Inferior parietal cortex (tissue), 1 donor: ENCODE data around the gene AOPEP.

Experiments
- DNase-seq: peaks from one replicate; pipeline ENCODE4 v3.0.0-alpha.2; 2016; ENCODE audit errors: extremely low spot score

Gene AOPEP

GRCh38 chr9:94726495-94727191, at the start of gene AOPEP:
Gene AOPEP, plus strand, starts transcription at chr9:94726699. Its CDS starts 33,085 bp downstream, at chr9:94759784.
- DNase-seq, result peak; percentile 94

GRCh38 chr9:94677929-94678328, 48.6 kb upstream of the AOPEP start:
- DNase-seq, result no peak

GRCh38 chr9:94679587-94679986, 46.9 kb upstream of the AOPEP start:
- no peak for DNase-seq

GRCh38 chr9:94680020-94680419, 46.5 kb upstream of the AOPEP start:
- no peak for DNase-seq

- no peak for DNase-seq
These were observed 45.9 kb upstream of the AOPEP start for GRCh38 chr9:94680621-94681020.

- peak; percentile 92 for DNase-seq
These were observed 45.0 kb upstream of the AOPEP start for GRCh38 chr9:94681508-94681907.

GRCh38 chr9:94685359-94685758, 41.1 kb upstream of the AOPEP start:
- no peak for DNase-seq

GRCh38 chr9:94687451-94687850, 39.0 kb upstream of the AOPEP start:
- no peak for DNase-seq

- no peak for DNase-seq
These were observed 36.2 kb upstream of the AOPEP start for GRCh38 chr9:94690344-94690743.

- no peak for DNase-seq
These were observed 33.9 kb upstream of the AOPEP start for GRCh38 chr9:94692601-94693000.

- DNase-seq, result no peak
These were observed 32.9 kb upstream of the AOPEP start for GRCh38 chr9:94693485-94694204.

GRCh38 chr9:94696545-94696944, 30.0 kb upstream of the AOPEP start:
- DNase-seq, result no peak

GRCh38 chr9:94697972-94698581, 28.4 kb upstream of the AOPEP start:
- no peak for DNase-seq

GRCh38 chr9:94699715-94700373, 26.7 kb upstream of the AOPEP start:
- no peak for DNase-seq

GRCh38 chr9:94700445-94700844, 26.1 kb upstream of the AOPEP start:
- DNase-seq, result no peak

- DNase-seq, result no peak
These were observed 22.9 kb upstream of the AOPEP start for GRCh38 chr9:94703488-94704140.

GRCh38 chr9:94705162-94705702, 21.3 kb upstream of the AOPEP start:
- DNase-seq, result no peak

- DNase-seq, result no peak
These were observed 19.6 kb upstream of the AOPEP start for GRCh38 chr9:94706922-94707321.

- no peak for DNase-seq
These were observed 12.9 kb upstream of the AOPEP start for GRCh38 chr9:94713436-94714215.

- no peak for DNase-seq
These were observed 12.0 kb upstream of the AOPEP start for GRCh38 chr9:94714494-94714893.

- DNase-seq, result no peak
These were observed 8.7 kb upstream of the AOPEP start for GRCh38 chr9:94717761-94718160.
